ENCODE data around the gene TMCO4. TPM values are rescaled to one million over a fixed set of nuclear protein-coding genes. Genes with fewer than 3 reads are reported as not detected.
A peak's percentile ranks its signal among the peaks of the same experiment; 100 is the strongest.

The TMCO4 gene
- total and polyA plus RNA-seq, 11 donors, result 6.3 to 14.3 (median 7.6) TPM

- Histone ChIP-seq H3K27me3 (no peaks in the 10 kb centered on the region), H3K27ac (no peak overlapping the region), H3K36me3 (peaks cover 0 to 15% (median 0%) of the 10 kb centered on the region in 9 donors), H3K4me1 (no peaks in the 10 kb centered on the region), H3K4me3 (no peak overlapping the region), H3K9me3 (no peaks in the 10 kb centered on the region)
- 76 to 81% (median 79%) methylated on average over 4 of the region's 4 CpGs for WGBS, 4 donors
- intact Hi-C loops (cut with DNase I), result no loop called here
- ATAC-seq (no peak), DNase-seq (no peak)
- TF ChIP-seq POLR2A (IDR thresholded peaks at IDR 0.05) (no peak), CTCF (IDR thresholded peaks at IDR 0.05) (no peak)
Measured at GRCh38 chr1:19720973-19721372, 78.7 kb downstream of the TMCO4 start.

GRCh38 chr1:19720174-19720573, 79.5 kb downstream of the TMCO4 start:
- TF ChIP-seq CTCF (IDR thresholded peaks at IDR 0.05), result no peak
- no peak for ATAC-seq
- Histone ChIP-seq H3K9me3 (no peaks in the 10 kb centered on the region), H3K36me3 (peaks cover 0 to 7% (median 0%) of the 10 kb centered on the region in 9 donors), H3K27ac (no peak overlapping the region), H3K4me1 (no peaks in the 10 kb centered on the region), H3K27me3 (no peaks in the 10 kb centered on the region), H3K4me3 (no peak overlapping the region)
- intact Hi-C loops (cut with DNase I), result no loop called here
- WGBS, 4 donors, result 96 to 99% (median 97%) methylated on average over 4 of the region's 4 CpGs
- DNase-seq, result no peak

- H3K27ac ChIP-seq, result no peak overlapping the region
- no peaks in the 10 kb centered on the region for H3K27me3 ChIP-seq
- H3K4me1 ChIP-seq, result no peaks in the 10 kb centered on the region
- H3K4me3 ChIP-seq, result no peak overlapping the region
- intact Hi-C loops (cut with DNase I), result loop anchor here in 1 of 10 donors (5.0 kb wide), 1 partner anchor 95 kb away; no protein-coding TSS in a partner anchor
- ATAC-seq (no peak), DNase-seq (no peak)
- no peaks in the 10 kb centered on the region for H3K9me3 ChIP-seq
- no peaks in the 10 kb centered on the region for H3K36me3 ChIP-seq
- TF ChIP-seq POLR2A (IDR thresholded peaks at IDR 0.05) (no peak), CTCF (IDR thresholded peaks at IDR 0.05) (no peak)
- 85 to 88% (median 86%) methylated on average over 6 of the region's 6 CpGs for WGBS, 4 donors
Measured at GRCh38 chr1:19717467-19717866, 82.2 kb downstream of the TMCO4 start.

GRCh38 chr1:19715334-19716203, 84.1 kb downstream of the TMCO4 start:
- Histone ChIP-seq H3K27ac (no peak overlapping the region), H3K27me3 (no peaks in the 10 kb centered on the region), H3K4me3 (no peak overlapping the region), H3K9me3 (no peaks in the 10 kb centered on the region), H3K36me3 (no peaks in the 10 kb centered on the region), H3K4me1 (no peaks in the 10 kb centered on the region)
- TF ChIP-seq POLR2A (IDR thresholded peaks at IDR 0.05) (no peak), CTCF (IDR thresholded peaks at IDR 0.05) (peak; percentile 58 to 84 (median 74))
- DNase-seq, result peak; percentile 73 to 92 (median 86)
- peak; percentile 56 to 96 (median 92) for ATAC-seq
- WGBS, 4 donors, result 44 to 47% (median 46%) methylated on average over 12 of the region's 12 CpGs
- intact Hi-C loops (cut with DNase I), result loop anchor here in 1 of 10 donors (5.0 kb wide), 1 partner anchor 97 kb away; no protein-coding TSS in a partner anchor
